ENCODE measurements around the gene ZEB2. TPM values are rescaled to one million over a fixed set of nuclear protein-coding genes. Genes with fewer than 3 reads are reported as not detected.

Gene ZEB2
- polyA plus RNA-seq, 3 donors from 2014 or later: 56.5 to 115 (median 62.3) TPM

DNA sequence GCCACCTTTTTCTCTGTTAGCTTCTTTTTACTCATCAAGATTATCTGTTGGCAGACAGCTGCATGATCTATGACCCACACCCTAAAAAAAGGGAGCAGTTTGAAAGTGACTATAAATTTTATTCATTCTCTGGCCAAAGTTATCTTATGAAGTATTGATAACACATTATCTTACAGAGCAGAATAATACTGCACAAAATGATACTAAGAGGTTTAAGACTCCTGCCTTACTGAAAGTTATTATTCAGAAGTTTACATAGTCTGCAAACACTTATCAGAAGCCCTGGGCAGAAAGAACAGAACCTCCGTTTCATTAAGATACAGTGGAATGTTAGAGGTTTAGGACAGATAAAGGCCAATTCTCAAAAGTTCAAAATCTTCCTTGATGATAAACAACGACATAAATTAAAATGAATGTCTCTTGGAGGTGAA lies 78.2 kb downstream of the ZEB2 start:
- H3K4me3 Mint-ChIP-seq: peak overlapping the region in 3 of 5 donors; percentile 31 to 33 (median 31)
- H3K27ac Mint-ChIP-seq: peak overlapping the region; percentile 78 to 91 (median 84)
- H3K36me3 Mint-ChIP-seq: peaks cover 5 to 14% (median 8%) of the 10 kb centered on the region in 3 donors
- no peak for DNase-seq
- no peaks in the 10 kb centered on the region for H3K9me3 Mint-ChIP-seq
- H3K27me3 Mint-ChIP-seq (ENCODE audit: low read depth in 3 of 3): peaks cover 5 to 22% (median 7%) of the 10 kb centered on the region in 3 donors
- peaks cover 35 to 91% of the 10 kb centered on the region in 2 donors for H3K4me1 Mint-ChIP-seq

DNA sequence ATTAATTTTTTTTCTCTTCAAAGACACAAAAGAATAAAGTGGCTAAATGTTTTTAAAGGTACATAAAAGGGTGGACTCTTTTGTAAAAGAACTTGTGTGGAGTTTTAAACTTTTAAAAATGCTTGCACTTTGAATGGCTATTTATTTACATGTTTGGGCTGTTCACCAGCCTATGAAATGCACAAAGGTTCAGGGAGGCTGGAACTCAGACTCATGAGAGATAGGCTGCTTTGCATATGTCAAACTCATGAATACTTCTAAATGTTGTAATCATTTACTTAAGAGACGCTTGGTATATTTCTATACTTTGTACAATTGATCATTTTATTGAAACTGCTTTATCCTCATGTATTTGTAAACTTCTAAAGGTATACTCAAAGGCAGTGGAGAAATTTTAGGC lies 79.9 kb downstream of the ZEB2 start:
- H3K27ac Mint-ChIP-seq: peak overlapping the region; percentile 42 to 88 (median 78)
- H3K4me1 Mint-ChIP-seq: peaks cover 18 to 91% of the 10 kb centered on the region in 2 donors
- peak overlapping the region in 4 of 5 donors; percentile 3 to 41 (median 18) for H3K4me3 Mint-ChIP-seq
- peaks cover 3 to 17% (median 8%) of the 10 kb centered on the region in 3 donors for H3K36me3 Mint-ChIP-seq
- no peak for DNase-seq
- peaks cover 5 to 15% (median 5%) of the 10 kb centered on the region in 3 donors for H3K27me3 Mint-ChIP-seq (ENCODE audit: low read depth in 3 of 3)
- no peaks in the 10 kb centered on the region for H3K9me3 Mint-ChIP-seq

- Mint-ChIP-seq H3K27ac (peak overlapping the region; percentile 83 to 93 (median 88)), H3K4me1 (peaks cover 8 to 91% of the 10 kb centered on the region in 2 donors), H3K9me3 (no peaks in the 10 kb centered on the region), H3K36me3 (peaks cover 6 to 20% (median 8%) of the 10 kb centered on the region in 3 donors), H3K27me3 (ENCODE audit: low read depth in 3 of 3) (peaks cover 5 to 22% (median 7%) of the 10 kb centered on the region in 3 donors), H3K4me3 (peak overlapping the region in 4 of 5 donors; percentile 36 to 58 (median 52))
- DNase-seq: no peak
Measured at GRCh38 chr2:144438801-144439631, 80.9 kb downstream of the ZEB2 start.

GRCh38 chr2:144437636-144438035 lies 82.3 kb downstream of the ZEB2 start:
- peaks cover 6 to 20% (median 8%) of the 10 kb centered on the region in 3 donors for H3K36me3 Mint-ChIP-seq
- H3K4me3 Mint-ChIP-seq: peak overlapping the region in 4 of 5 donors; percentile 31 to 64 (median 54)

DNA sequence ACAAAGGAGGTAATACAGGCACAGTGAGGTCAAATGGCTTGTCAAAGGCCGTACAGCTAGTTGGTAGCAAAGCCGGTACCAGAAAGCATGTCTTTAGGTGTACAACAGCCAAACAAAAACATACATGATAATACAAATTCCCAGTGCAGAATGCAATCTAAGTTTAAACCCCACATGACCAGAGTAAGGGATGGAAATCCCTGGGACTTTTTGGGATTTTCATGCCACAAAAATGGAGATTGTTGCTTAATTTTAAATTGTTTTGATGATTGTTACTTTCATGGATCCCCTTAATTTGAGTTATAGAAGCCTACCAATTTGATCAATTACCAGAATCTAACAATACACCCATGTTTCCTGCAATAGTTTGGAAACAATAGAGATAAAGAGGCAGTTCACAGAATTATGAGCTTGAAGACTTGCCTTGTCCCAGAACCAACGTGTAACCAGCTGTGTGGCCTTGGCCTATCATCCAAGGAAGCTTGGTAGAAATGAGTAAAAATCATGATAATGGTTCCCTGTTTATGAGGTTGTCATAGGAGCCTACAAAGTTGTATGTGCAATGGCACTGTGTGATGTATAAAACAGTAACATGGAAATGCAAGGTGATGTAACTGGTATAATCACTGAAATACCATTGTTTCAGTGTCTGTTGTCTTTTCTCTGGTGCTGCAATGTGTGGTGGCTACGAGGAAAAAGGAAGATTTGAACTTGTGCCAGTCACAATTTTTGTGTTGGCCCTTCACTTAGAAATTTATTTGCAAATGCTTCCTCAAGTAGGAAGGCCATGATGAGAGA lies 85.3 kb downstream of the ZEB2 start:
- Mint-ChIP-seq H3K4me3 (peak overlapping the region in 2 of 5 donors; percentile 9 to 11), H3K4me1 (peaks cover 0 to 61% of the 10 kb centered on the region in 2 donors), H3K9me3 (no peaks in the 10 kb centered on the region), H3K27ac (peak overlapping the region in 5 of 6 donors; percentile 74 to 83 (median 81)), H3K36me3 (peaks cover 3 to 15% (median 6%) of the 10 kb centered on the region in 3 donors), H3K27me3 (ENCODE audit: low read depth in 3 of 3) (peaks cover 2 to 11% (median 3%) of the 10 kb centered on the region in 3 donors)
- no peak for DNase-seq

More at GRCh38 chr2:144437636-144438035, 82.3 kb downstream of the ZEB2 start:
- peak overlapping the region; percentile 83 to 93 (median 88) for H3K27ac Mint-ChIP-seq
- H3K4me1 Mint-ChIP-seq: peaks cover 0 to 89% of the 10 kb centered on the region in 2 donors
- no peaks in the 10 kb centered on the region for H3K9me3 Mint-ChIP-seq
- H3K27me3 Mint-ChIP-seq (ENCODE audit: low read depth in 3 of 3): peaks cover 5 to 22% (median 7%) of the 10 kb centered on the region in 3 donors
- DNase-seq: no peak

GRCh38 chr2:144432921-144433320 lies 87.0 kb downstream of the ZEB2 start:
- H3K4me1 Mint-ChIP-seq: peaks cover 0 to 49% of the 10 kb centered on the region in 2 donors
- no peak for DNase-seq
- H3K4me3 Mint-ChIP-seq: peak overlapping the region in 1 of 5 donors; percentile 49
- H3K27ac Mint-ChIP-seq: peak overlapping the region in 3 of 6 donors; percentile 37 to 81 (median 68)
- H3K9me3 Mint-ChIP-seq: no peaks in the 10 kb centered on the region
- H3K36me3 Mint-ChIP-seq: peaks cover 6 to 22% (median 13%) of the 10 kb centered on the region in 3 donors
- H3K27me3 Mint-ChIP-seq (ENCODE audit: low read depth in 3 of 3): peaks cover 2 to 11% (median 3%) of the 10 kb centered on the region in 3 donors

- DNase-seq: no peak
- Mint-ChIP-seq H3K27me3 (ENCODE audit: low read depth in 3 of 3) (peaks cover 2 to 7% (median 3%) of the 10 kb centered on the region in 3 donors), H3K9me3 (no peaks in the 10 kb centered on the region), H3K4me1 (peaks cover 0 to 46% of the 10 kb centered on the region in 2 donors), H3K4me3 (peak overlapping the region in 3 of 5 donors; percentile 3 to 49 (median 26)), H3K27ac (peak overlapping the region in 1 of 6 donors; percentile 81), H3K36me3 (peaks cover 6 to 22% (median 19%) of the 10 kb centered on the region in 3 donors)
Measured at GRCh38 chr2:144431998-144432397, 87.9 kb downstream of the ZEB2 start.

GRCh38 chr2:144431392-144431783 lies 88.5 kb downstream of the ZEB2 start:
- no peak overlapping the region for H3K4me3 Mint-ChIP-seq
- DNase-seq: peak; percentile 55 to 71 (median 59)

DNA sequence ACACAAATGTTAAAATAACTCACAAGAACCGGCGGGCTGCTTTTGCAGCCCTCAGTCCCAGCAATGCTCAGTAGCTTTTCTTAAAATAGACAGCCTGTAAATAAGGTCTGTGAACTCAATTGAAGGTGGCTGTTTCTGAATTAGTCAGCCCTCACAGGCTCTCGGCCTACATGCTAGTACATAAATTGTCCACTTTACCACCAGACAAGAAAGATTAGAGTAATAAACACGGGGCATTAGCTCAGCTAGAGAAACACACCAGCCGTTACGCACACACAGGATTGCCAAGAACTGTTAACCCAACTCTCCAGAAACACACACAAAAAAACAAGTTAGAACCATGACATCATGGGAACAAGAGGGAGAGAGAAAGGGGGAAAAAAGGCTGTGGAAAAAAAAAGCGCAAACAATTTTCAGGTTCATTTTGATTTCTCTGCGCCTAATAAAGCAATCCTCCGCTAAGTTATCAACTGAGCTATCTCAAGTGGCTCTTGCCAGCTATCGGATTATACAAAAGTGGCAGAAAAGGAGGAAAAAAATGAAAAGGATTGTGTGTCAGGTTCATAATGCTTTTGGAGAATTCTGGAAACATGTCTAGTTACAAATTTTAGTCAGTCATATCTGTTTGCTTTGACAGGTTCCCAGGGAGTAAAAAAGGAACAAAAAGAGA lies 89.1 kb downstream of the ZEB2 start:
- no peak overlapping the region for H3K4me3 Mint-ChIP-seq

More at GRCh38 chr2:144431392-144431783, 88.5 kb downstream of the ZEB2 start:
- Mint-ChIP-seq H3K4me1 (peaks cover 0 to 46% of the 10 kb centered on the region in 2 donors), H3K27ac (no peak overlapping the region), H3K36me3 (peaks cover 6 to 23% (median 21%) of the 10 kb centered on the region in 3 donors), H3K27me3 (ENCODE audit: low read depth in 3 of 3) (peaks cover 2 to 7% (median 3%) of the 10 kb centered on the region in 3 donors), H3K9me3 (no peaks in the 10 kb centered on the region)

DNA sequence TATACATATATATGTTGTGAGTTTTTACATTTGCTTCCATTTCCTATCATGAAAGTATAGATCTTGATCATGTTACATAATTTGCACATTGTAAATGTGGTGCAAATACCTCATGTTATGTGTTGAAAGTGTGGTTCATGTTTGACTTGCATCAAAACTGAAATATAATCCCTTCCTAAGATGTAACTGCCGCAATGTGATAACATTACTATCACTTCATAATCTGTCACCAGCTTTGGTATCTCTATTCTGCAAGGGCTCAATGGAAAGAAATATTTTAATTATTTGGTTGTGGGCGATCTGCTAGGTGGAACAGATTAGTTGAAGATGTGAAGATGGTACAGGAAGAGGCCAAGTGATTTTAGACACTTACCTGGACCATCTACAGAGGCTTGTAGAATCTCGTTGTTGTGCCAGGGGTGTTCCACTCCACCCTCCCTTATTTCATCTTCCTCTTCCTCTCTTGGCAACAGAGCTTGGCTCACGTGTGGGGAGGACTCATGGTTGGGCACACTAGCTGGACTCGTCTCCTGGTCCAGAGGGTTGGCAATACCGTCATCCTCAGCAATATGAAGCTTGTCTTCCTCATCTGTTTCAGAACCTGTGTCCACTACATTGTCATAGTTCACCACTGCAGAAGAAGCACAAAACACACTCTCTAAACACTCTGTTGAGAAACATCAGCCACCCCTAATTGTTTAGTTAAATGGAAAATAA lies 90.4 kb downstream of the ZEB2 start:
- no peaks in the 10 kb centered on the region for H3K9me3 Mint-ChIP-seq
- no peak overlapping the region for H3K27ac Mint-ChIP-seq
- DNase-seq: no peak
- H3K4me1 Mint-ChIP-seq: peaks cover 0 to 44% of the 10 kb centered on the region in 2 donors
- H3K4me3 Mint-ChIP-seq: no peak overlapping the region
- H3K27me3 Mint-ChIP-seq (ENCODE audit: low read depth in 3 of 3): peaks cover 0 to 6% (median 2%) of the 10 kb centered on the region in 3 donors
- peaks cover 0 to 18% (median 18%) of the 10 kb centered on the region in 3 donors for H3K36me3 Mint-ChIP-seq

More for the DNA sequence above, 89.1 kb downstream of the ZEB2 start:
- Mint-ChIP-seq H3K36me3 (peaks cover 6 to 23% (median 21%) of the 10 kb centered on the region in 3 donors), H3K27me3 (ENCODE audit: low read depth in 3 of 3) (peaks cover 2 to 7% (median 3%) of the 10 kb centered on the region in 3 donors), H3K4me1 (peaks cover 0 to 44% of the 10 kb centered on the region in 2 donors), H3K9me3 (no peaks in the 10 kb centered on the region), H3K27ac (no peak overlapping the region)
- DNase-seq: peak in 2 of 3 donors; percentile 23 to 51

DNA sequence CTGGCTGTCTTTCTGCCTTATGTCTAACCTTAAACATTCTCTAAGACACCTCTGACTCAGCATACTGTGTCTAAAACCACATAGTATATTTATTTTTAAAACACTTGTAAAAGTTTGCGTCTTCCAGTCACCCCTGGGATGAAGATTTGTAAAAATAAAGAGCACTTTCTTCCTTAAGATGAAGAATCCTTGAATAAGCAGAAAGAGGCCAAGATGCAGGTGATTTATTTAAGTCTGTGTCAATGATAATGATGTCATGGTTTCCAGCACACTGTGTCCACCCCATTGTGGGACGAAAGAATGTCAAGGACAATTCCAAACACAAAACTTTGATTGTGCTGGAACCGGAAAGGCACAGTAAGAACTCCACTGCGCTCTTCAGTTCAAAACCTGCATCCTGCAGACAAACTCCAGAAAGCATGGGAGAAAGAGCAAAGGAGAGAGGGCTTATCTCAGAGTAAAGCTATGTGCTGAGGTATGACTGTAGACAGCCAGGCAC lies 92.9 kb downstream of the ZEB2 start:
- H3K9me3 Mint-ChIP-seq: no peaks in the 10 kb centered on the region
- peak overlapping the region in 2 of 5 donors; percentile 11 to 17 for H3K4me3 Mint-ChIP-seq
- H3K27me3 Mint-ChIP-seq (ENCODE audit: low read depth in 3 of 3): peaks cover 0 to 14% (median 0%) of the 10 kb centered on the region in 3 donors
- peaks cover 11 to 51% of the 10 kb centered on the region in 2 donors for H3K4me1 Mint-ChIP-seq
- peaks cover 10 to 27% (median 26%) of the 10 kb centered on the region in 3 donors for H3K36me3 Mint-ChIP-seq
- peak overlapping the region in 4 of 6 donors; percentile 67 to 89 (median 86) for H3K27ac Mint-ChIP-seq
- DNase-seq: no peak

DNA sequence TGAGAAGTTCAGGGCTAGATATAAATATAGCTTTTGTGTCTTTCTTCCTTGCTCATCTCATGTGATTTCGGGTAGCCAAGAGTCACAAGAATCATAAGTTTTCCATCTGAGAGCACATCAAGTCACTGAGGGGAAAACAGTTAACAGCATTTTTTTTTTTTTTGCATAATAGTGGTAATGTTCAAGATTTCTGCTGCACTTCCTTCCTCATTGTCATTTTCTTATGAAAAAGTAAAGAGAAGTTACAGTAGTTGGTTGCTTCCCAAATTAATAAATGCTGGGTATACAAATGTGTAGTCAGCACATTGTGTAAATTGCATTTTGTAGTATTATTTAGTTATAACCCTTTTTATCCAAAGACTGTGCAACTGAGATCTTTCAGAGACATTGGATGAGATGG lies 93.6 kb downstream of the ZEB2 start:
- H3K9me3 Mint-ChIP-seq: no peaks in the 10 kb centered on the region
- peak overlapping the region in 4 of 5 donors; percentile 3 to 18 (median 12) for H3K4me3 Mint-ChIP-seq
- H3K27me3 Mint-ChIP-seq (ENCODE audit: low read depth in 3 of 3): peaks cover 0 to 18% (median 0%) of the 10 kb centered on the region in 3 donors
- no peak for DNase-seq
- peaks cover 18 to 56% of the 10 kb centered on the region in 2 donors for H3K4me1 Mint-ChIP-seq
- H3K27ac Mint-ChIP-seq: peak overlapping the region in 5 of 6 donors; percentile 38 to 88 (median 85)
- peaks cover 10 to 27% (median 27%) of the 10 kb centered on the region in 3 donors for H3K36me3 Mint-ChIP-seq

Measured in immature natural killer cell (primary cell).